ENCODE data around the gene MIOS.

GRCh38 chr7:7612519-7612918 lies 45.8 kb downstream of the MIOS start:
- TF ChIP-seq CTCF (IDR thresholded peaks at IDR 0.05) (no peak), POLR2A (IDR thresholded peaks at IDR 0.05) (no peak)
